ENCODE measurements around the gene MOAP1. TPM values are rescaled to one million over a fixed set of nuclear protein-coding genes. Genes with fewer than 3 reads are reported as not detected.
A peak's percentile ranks its signal among the peaks of the same experiment; 100 is the strongest.
"Not testable (repeated sequence)": the region's sequence is repeated elsewhere in the genome, so short reads cannot be mapped to it uniquely, and the experiment has no call there.

The MOAP1 gene
- total RNA-seq, 8 experiments from 2014 or later, result 13.6 to 81.2 (median 50.4) TPM

- H3K27ac ChIP-seq, result peak overlapping the region; percentile 26 to 70
- in situ Hi-C loops (cut with MboI; ENCODE audit: low pct_unique_long_range_greater_than_20kb in 2 of 9, low sequenced_read_pairs in 9 of 9, unreplicated experiment in 9 of 9), result no loop called here
- peak overlapping the region; percentile 58 to 79 (median 74) for H3K4me3 ChIP-seq
- peaks cover 5 to 13% of the 10 kb centered on the region in 2 donors for H3K4me1 ChIP-seq (replicated peaks in 1 of 2)
- ATAC-seq (replicated peaks in 6 of 8), result peak; percentile 64 to 72 (median 70)
- 0 to 1% (median 0%) methylated on average over 1 to 9 of the region's 23 CpGs; no CpG with 5 or more reads in 1 of the 10 experiments for WGBS, 10 experiments
Observed at GRCh38 chr14:93207468-93208308, 23.0 kb upstream of the MOAP1 start.

- ATAC-seq (replicated peaks in 6 of 8), result peak; percentile 88 to 95 (median 90)
- H3K27ac ChIP-seq, result peak within 1 kb of the TSS; percentile 72 to 90
- 0 to 3% (median 0%) methylated on average over 1 to 16 of the region's 65 CpGs; no CpG with 5 or more reads in 6 of the 10 experiments for WGBS, 10 experiments
- in situ Hi-C loops (cut with MboI; ENCODE audit: low pct_unique_long_range_greater_than_20kb in 2 of 9, low sequenced_read_pairs in 9 of 9, unreplicated experiment in 9 of 9), result no loop called here
- H3K4me1 ChIP-seq (replicated peaks in 1 of 2), result peaks cover 5 to 13% of the 10 kb centered on the region in 2 donors
- peak within 1 kb of the TSS; percentile 58 to 79 (median 74) for H3K4me3 ChIP-seq
Observed at GRCh38 chr14:93206793-93207467, 22.2 kb upstream of the MOAP1 start, which contains the start of the genes GON7 and UBR7. Gene GON7, minus strand, starts transcription at chr14:93207065. Its CDS starts 28 bp downstream, at chr14:93207037. Gene UBR7, plus strand, starts transcription at chr14:93207256. Its CDS starts 36 bp downstream, at chr14:93207292.

- in situ Hi-C loops (cut with MboI; ENCODE audit: low pct_unique_long_range_greater_than_20kb in 2 of 9, low sequenced_read_pairs in 9 of 9, unreplicated experiment in 9 of 9), result no loop called here
- 90 to 100% (median 97%) methylated on average over 1 to 5 of the region's 7 CpGs; no CpG with 5 or more reads in 2 of the 10 experiments for WGBS, 10 experiments
- Histone ChIP-seq H3K27ac (no peak overlapping the region), H3K4me1 (replicated peaks in 1 of 2) (peaks cover 5 to 6% of the 10 kb centered on the region in 2 donors), H3K4me3 (no peak overlapping the region)
- no peak for ATAC-seq (replicated peaks in 6 of 8)
Observed at GRCh38 chr14:93201155-93201704, 16.5 kb upstream of the MOAP1 start.

- Histone ChIP-seq H3K4me1 (replicated peaks in 1 of 2) (no peaks in the 10 kb centered on the region), H3K4me3 (no peak overlapping the region), H3K27ac (no peak overlapping the region)
- ATAC-seq (replicated peaks in 6 of 8), result no peak
- WGBS, 10 experiments, result 77 to 100% (median 98%) methylated on average over 1 to 5 of the region's 5 CpGs; no CpG with 5 or more reads in 2 of the 10 experiments
- in situ Hi-C loops (cut with MboI; ENCODE audit: low pct_unique_long_range_greater_than_20kb in 2 of 9, low sequenced_read_pairs in 9 of 9, unreplicated experiment in 9 of 9), result no loop called here
Observed at GRCh38 chr14:93200553-93200952, 15.9 kb upstream of the MOAP1 start.

GRCh38 chr14:93199031-93199430 is 14.3 kb upstream of the MOAP1 start:
- in situ Hi-C loops (cut with MboI; ENCODE audit: low pct_unique_long_range_greater_than_20kb in 2 of 9, low sequenced_read_pairs in 9 of 9, unreplicated experiment in 9 of 9), result no loop called here
- ATAC-seq (replicated peaks in 6 of 8), result no peak
- Histone ChIP-seq H3K27ac (no peak overlapping the region), H3K4me3 (no peak overlapping the region), H3K4me1 (replicated peaks in 1 of 2) (no peaks in the 10 kb centered on the region)
- WGBS, 10 experiments, result 73 to 100% (median 98%) methylated on average over 1 to 4 of the region's 4 CpGs; no CpG with 5 or more reads in 2 of the 10 experiments

- Histone ChIP-seq H3K4me3 (no peak overlapping the region), H3K4me1 (replicated peaks in 1 of 2) (no peaks in the 10 kb centered on the region), H3K27ac (no peak overlapping the region)
- in situ Hi-C loops (cut with MboI; ENCODE audit: low pct_unique_long_range_greater_than_20kb in 2 of 9, low sequenced_read_pairs in 9 of 9, unreplicated experiment in 9 of 9), result no loop called here
- 80 to 100% (median 83%) methylated on average over 1 of the region's 1 CpG; no CpG with 5 or more reads in 7 of the 10 experiments for WGBS, 10 experiments
- ATAC-seq (replicated peaks in 6 of 8), result no peak
Observed at GRCh38 chr14:93195316-93195999, 10.8 kb upstream of the MOAP1 start.

GRCh38 chr14:93186956-93187355 is 2.3 kb upstream of the MOAP1 start:
- H3K4me3 ChIP-seq, result no peak overlapping the region
- H3K4me1 ChIP-seq (replicated peaks in 1 of 2), result peaks cover 13 to 16% of the 10 kb centered on the region in 2 donors
- in situ Hi-C loops (cut with MboI; ENCODE audit: low pct_unique_long_range_greater_than_20kb in 2 of 9, low sequenced_read_pairs in 9 of 9, unreplicated experiment in 9 of 9), result no loop called here
- H3K27ac ChIP-seq, result no peak overlapping the region
- WGBS, 10 experiments, result 70 to 100% (median 86%) methylated on average over 2 to 3 of the region's 3 CpGs; no CpG with 5 or more reads in 1 of the 10 experiments
- ATAC-seq (replicated peaks in 6 of 8), result no peak

GRCh38 chr14:93186466-93186865 is 1.8 kb upstream of the MOAP1 start:
- in situ Hi-C loops (cut with MboI; ENCODE audit: low pct_unique_long_range_greater_than_20kb in 2 of 9, low sequenced_read_pairs in 9 of 9, unreplicated experiment in 9 of 9), result no loop called here
- H3K4me3 ChIP-seq, result peak overlapping the region in 1 of 5 donors; percentile 87
- no peak for ATAC-seq (replicated peaks in 6 of 8)
- no peak overlapping the region for H3K27ac ChIP-seq
- peaks cover 13 to 16% of the 10 kb centered on the region in 2 donors for H3K4me1 ChIP-seq (replicated peaks in 1 of 2)
- 64 to 90% (median 80%) methylated on average over 3 to 6 of the region's 6 CpGs; no CpG with 5 or more reads in 2 of the 10 experiments for WGBS, 10 experiments

GRCh38 chr14:93185349-93185720 is 638 bp upstream of the MOAP1 start:
- WGBS, 10 experiments, result 0 to 11% (median 0%) methylated on average over 1 to 10 of the region's 10 CpGs
- Histone ChIP-seq H3K4me1 (replicated peaks in 1 of 2) (peaks cover 13 to 16% of the 10 kb centered on the region in 2 donors), H3K4me3 (peak overlapping the region; percentile 56 to 97 (median 87)), H3K27ac (peak overlapping the region; percentile 90 to 92)
- in situ Hi-C loops (cut with MboI; ENCODE audit: low pct_unique_long_range_greater_than_20kb in 2 of 9, low sequenced_read_pairs in 9 of 9, unreplicated experiment in 9 of 9), result no loop called here
- no peak for ATAC-seq (replicated peaks in 6 of 8)

GRCh38 chr14:93183596-93184317 is 940 bp downstream of the MOAP1 start:
- H3K4me3 ChIP-seq, result peak overlapping the region; percentile 56 to 97 (median 87)
- H3K27ac ChIP-seq, result no peak overlapping the region
- WGBS, 10 experiments, result 6 to 85% (median 47%) methylated on average over 2 to 12 of the region's 17 CpGs; no CpG with 5 or more reads in 1 of the 10 experiments
- ATAC-seq (replicated peaks in 6 of 8), result no peak
- in situ Hi-C loops (cut with MboI; ENCODE audit: low pct_unique_long_range_greater_than_20kb in 2 of 9, low sequenced_read_pairs in 9 of 9, unreplicated experiment in 9 of 9), result no loop called here
- H3K4me1 ChIP-seq (replicated peaks in 1 of 2), result peaks cover 13 to 16% of the 10 kb centered on the region in 2 donors

- H3K27ac ChIP-seq, result no peak overlapping the region
- H3K4me3 ChIP-seq, result no peak overlapping the region
- H3K4me1 ChIP-seq (replicated peaks in 1 of 2), result peaks cover 6 to 7% of the 10 kb centered on the region in 2 donors
- in situ Hi-C loops (cut with MboI; ENCODE audit: low pct_unique_long_range_greater_than_20kb in 2 of 9, low sequenced_read_pairs in 9 of 9, unreplicated experiment in 9 of 9), result no loop called here
- 70 to 100% (median 83%) methylated on average over 1 to 6 of the region's 6 CpGs; no CpG with 5 or more reads in 1 of the 10 experiments for WGBS, 10 experiments
- ATAC-seq (replicated peaks in 6 of 8), result no peak
Observed at GRCh38 chr14:93175492-93175891, 9.2 kb downstream of the MOAP1 start.

GRCh38 chr14:93174731-93175130 is 10.0 kb downstream of the MOAP1 start:
- ATAC-seq (replicated peaks in 6 of 8); in situ Hi-C loops (cut with MboI; ENCODE audit: low pct_unique_long_range_greater_than_20kb in 2 of 9, low sequenced_read_pairs in 9 of 9, unreplicated experiment in 9 of 9); H3K27ac ChIP-seq; H3K4me3 ChIP-seq; H3K4me1 ChIP-seq (replicated peaks in 1 of 2): not testable (repeated sequence)
- whole genome bisulfite sequencing, 10 experiments, result 25 to 88% (median 60%) methylated on average over 1 to 4 of the region's 5 CpGs; no CpG with 5 or more reads in 3 of the 10 experiments
